ENCODE measurements around the gene BORCS5.

BORCS5 gene

GRCh38 chr12:12451098-12451497 is 94.2 kb downstream of the BORCS5 start:
- Histone ChIP-seq H3K4me2 (no peak overlapping the region), H3K9me3 (replicated peaks in 1 of 11) (no peaks in the 10 kb centered on the region), H3K4me3 (no peak overlapping the region), H3K4me1 (peaks cover 10 to 50% (median 15%) of the 10 kb centered on the region in 10 experiments), H4K20me1 (no peaks in the 10 kb centered on the region), H3K9ac (no peak overlapping the region), H3K27me3 (no peaks in the 10 kb centered on the region), H3K27ac (no peak overlapping the region), H3K36me3 (no peaks in the 10 kb centered on the region)
- TF ChIP-seq Cebpa-rat (IDR thresholded peaks at IDR 0.05), result no peak

- Histone ChIP-seq H4K20me1 (no peaks in the 10 kb centered on the region), H3K27ac (no peak overlapping the region), H3K9me3 (replicated peaks in 1 of 11) (no peaks in the 10 kb centered on the region), H3K4me2 (no peak overlapping the region), H3K9ac (no peak overlapping the region), H3K27me3 (no peaks in the 10 kb centered on the region), H3K36me3 (no peaks in the 10 kb centered on the region), H3K4me3 (no peak overlapping the region), H3K4me1 (peaks cover 9 to 52% (median 14%) of the 10 kb centered on the region in 10 experiments)
- TF ChIP-seq Cebpa-rat (IDR thresholded peaks at IDR 0.05), result no peak
Observed at GRCh38 chr12:12452326-12452902, 95.5 kb downstream of the BORCS5 start.

- Histone ChIP-seq H3K27ac (no peak overlapping the region), H3K9me3 (replicated peaks in 1 of 11) (no peaks in the 10 kb centered on the region)
Observed at GRCh38 chr12:12453635-12454034, 96.8 kb downstream of the BORCS5 start.

GRCh38 chr12:12454315-12454714 is 97.4 kb downstream of the BORCS5 start:
- no peak overlapping the region for H3K4me3 ChIP-seq
- H3K27me3 ChIP-seq, result no peaks in the 10 kb centered on the region
- H3K36me3 ChIP-seq, result no peaks in the 10 kb centered on the region
- no peak overlapping the region for H3K9ac ChIP-seq
- H3K4me1 ChIP-seq, result peaks cover 4 to 60% (median 13%) of the 10 kb centered on the region in 10 experiments; a peak in 17 of 20 replicates
- TF ChIP-seq Cebpa-rat (IDR thresholded peaks at IDR 0.05), result no peak
- no peaks in the 10 kb centered on the region for H3K9me3 ChIP-seq (replicated peaks in 1 of 11)
- no peaks in the 10 kb centered on the region for H4K20me1 ChIP-seq
- no peak overlapping the region; a peak in 1 of 22 replicates for H3K4me2 ChIP-seq
- no peak overlapping the region for H3K27ac ChIP-seq

More at GRCh38 chr12:12453635-12454034, 96.8 kb downstream of the BORCS5 start:
- H3K4me2 ChIP-seq, result no peak overlapping the region
- H3K27me3 ChIP-seq, result no peaks in the 10 kb centered on the region
- no peak for TF ChIP-seq Cebpa-rat (IDR thresholded peaks at IDR 0.05)
- no peaks in the 10 kb centered on the region for H4K20me1 ChIP-seq
- no peak overlapping the region for H3K4me3 ChIP-seq
- no peak overlapping the region for H3K9ac ChIP-seq
- no peaks in the 10 kb centered on the region for H3K36me3 ChIP-seq
- peaks cover 4 to 61% (median 13%) of the 10 kb centered on the region in 10 experiments; a peak in 17 of 20 replicates for H3K4me1 ChIP-seq

- Histone ChIP-seq H3K4me1 (peaks cover 4 to 67% (median 13%) of the 10 kb centered on the region in 10 experiments; a peak in 17 of 20 replicates), H3K9ac (peak overlapping the region in 4 of 11 experiments; percentile 13 to 77 (median 62); a peak in 5 of 22 replicates), H3K27ac (peak overlapping the region in 6 of 11 experiments; percentile 37 to 91 (median 78); a peak in 10 of 22 replicates), H3K27me3 (no peaks in the 10 kb centered on the region), H3K9me3 (replicated peaks in 1 of 11) (no peaks in the 10 kb centered on the region), H3K4me2 (peak overlapping the region in 5 of 11 experiments; percentile 5 to 85 (median 61); a peak in 9 of 22 replicates), H4K20me1 (no peaks in the 10 kb centered on the region), H3K4me3 (no peak overlapping the region), H3K36me3 (no peaks in the 10 kb centered on the region)
- 0 out of 22 replicates have a peak, but pooled peaks of 1 of the 11 experiments have one; percentile 32 for TF ChIP-seq Cebpa-rat (IDR thresholded peaks at IDR 0.05)
Observed at GRCh38 chr12:12456637-12457036, 99.8 kb downstream of the BORCS5 start.

GRCh38 chr12:12460935-12461922 is 104.4 kb downstream of the BORCS5 start:
- H3K9ac ChIP-seq, result no peak overlapping the region
- no peak overlapping the region for H3K4me3 ChIP-seq
- H4K20me1 ChIP-seq, result no peaks in the 10 kb centered on the region
- H3K36me3 ChIP-seq, result peaks cover 0 to 9% (median 0%) of the 10 kb centered on the region in 11 experiments; a peak in 2 of 22 replicates
- H3K27me3 ChIP-seq, result no peaks in the 10 kb centered on the region
- no peak overlapping the region; a peak in 1 of 22 replicates for H3K27ac ChIP-seq
- H3K4me2 ChIP-seq, result peak overlapping the region in 2 of 11 experiments; percentile 12 to 47; a peak in 2 of 22 replicates
- peaks cover 1 to 47% (median 9%) of the 10 kb centered on the region in 10 experiments; a peak in 18 of 20 replicates for H3K4me1 ChIP-seq
- no peaks in the 10 kb centered on the region for H3K9me3 ChIP-seq (replicated peaks in 1 of 11)
- no peak for TF ChIP-seq Cebpa-rat (IDR thresholded peaks at IDR 0.05)

- Histone ChIP-seq H3K36me3 (peaks cover 0 to 9% (median 0%) of the 10 kb centered on the region in 11 experiments; a peak in 2 of 22 replicates), H4K20me1 (no peaks in the 10 kb centered on the region), H3K27me3 (no peaks in the 10 kb centered on the region), H3K4me2 (no peak overlapping the region), H3K9me3 (replicated peaks in 1 of 11) (no peaks in the 10 kb centered on the region), H3K4me3 (no peak overlapping the region), H3K4me1 (peaks cover 0 to 47% (median 9%) of the 10 kb centered on the region in 10 experiments; a peak in 14 of 20 replicates), H3K9ac (no peak overlapping the region), H3K27ac (no peak overlapping the region)
- TF ChIP-seq Cebpa-rat (IDR thresholded peaks at IDR 0.05), result no peak
Observed at GRCh38 chr12:12461923-12462315, 105.0 kb downstream of the BORCS5 start.

- no peak overlapping the region for H3K4me2 ChIP-seq
- H3K4me3 ChIP-seq, result no peak overlapping the region
- H3K27ac ChIP-seq, result no peak overlapping the region
- H3K9me3 ChIP-seq (replicated peaks in 1 of 11), result peaks cover 0 to 30% (median 25%) of the 10 kb centered on the region in 11 experiments; a peak in 21 of 22 replicates
- no peaks in the 10 kb centered on the region for H4K20me1 ChIP-seq
- no peak for TF ChIP-seq Cebpa-rat (IDR thresholded peaks at IDR 0.05)
- no peak overlapping the region for H3K9ac ChIP-seq
- peaks cover 12 to 37% (median 21%) of the 10 kb centered on the region in 10 experiments for H3K4me1 ChIP-seq
- H3K36me3 ChIP-seq, result peaks cover 0 to 36% (median 19%) of the 10 kb centered on the region in 11 experiments; a peak in 15 of 22 replicates
- no peaks in the 10 kb centered on the region for H3K27me3 ChIP-seq
Observed at GRCh38 chr12:12465522-12465921, 108.6 kb downstream of the BORCS5 start.

- no peaks in the 10 kb centered on the region for H4K20me1 ChIP-seq
- no peaks in the 10 kb centered on the region for H3K27me3 ChIP-seq
- H3K9me3 ChIP-seq (replicated peaks in 1 of 11), result peaks cover 0 to 32% (median 27%) of the 10 kb centered on the region in 11 experiments; a peak in 21 of 22 replicates
- H3K4me1 ChIP-seq, result peaks cover 18 to 37% (median 27%) of the 10 kb centered on the region in 10 experiments
- no peak overlapping the region for H3K9ac ChIP-seq
- no peak overlapping the region for H3K4me2 ChIP-seq
- H3K4me3 ChIP-seq, result no peak overlapping the region
- no peak for TF ChIP-seq Cebpa-rat (IDR thresholded peaks at IDR 0.05)
- H3K27ac ChIP-seq, result no peak overlapping the region
- H3K36me3 ChIP-seq, result peaks cover 0 to 37% (median 19%) of the 10 kb centered on the region in 11 experiments; a peak in 15 of 22 replicates
Observed at GRCh38 chr12:12466157-12466556, 109.3 kb downstream of the BORCS5 start.
